LoVo (cell line): ENCODE measurements around the gene DHODH.
"Not testable (repeated sequence)": the region's sequence is repeated elsewhere in the genome, so short reads cannot be mapped to it uniquely, and the experiment has no call there.

Experiments
- DNase-seq: peaks from one replicate; pipeline ENCODE4 v3.0.0-alpha.2; 2016; ENCODE audit warnings: low spot score

Gene DHODH

DNA sequence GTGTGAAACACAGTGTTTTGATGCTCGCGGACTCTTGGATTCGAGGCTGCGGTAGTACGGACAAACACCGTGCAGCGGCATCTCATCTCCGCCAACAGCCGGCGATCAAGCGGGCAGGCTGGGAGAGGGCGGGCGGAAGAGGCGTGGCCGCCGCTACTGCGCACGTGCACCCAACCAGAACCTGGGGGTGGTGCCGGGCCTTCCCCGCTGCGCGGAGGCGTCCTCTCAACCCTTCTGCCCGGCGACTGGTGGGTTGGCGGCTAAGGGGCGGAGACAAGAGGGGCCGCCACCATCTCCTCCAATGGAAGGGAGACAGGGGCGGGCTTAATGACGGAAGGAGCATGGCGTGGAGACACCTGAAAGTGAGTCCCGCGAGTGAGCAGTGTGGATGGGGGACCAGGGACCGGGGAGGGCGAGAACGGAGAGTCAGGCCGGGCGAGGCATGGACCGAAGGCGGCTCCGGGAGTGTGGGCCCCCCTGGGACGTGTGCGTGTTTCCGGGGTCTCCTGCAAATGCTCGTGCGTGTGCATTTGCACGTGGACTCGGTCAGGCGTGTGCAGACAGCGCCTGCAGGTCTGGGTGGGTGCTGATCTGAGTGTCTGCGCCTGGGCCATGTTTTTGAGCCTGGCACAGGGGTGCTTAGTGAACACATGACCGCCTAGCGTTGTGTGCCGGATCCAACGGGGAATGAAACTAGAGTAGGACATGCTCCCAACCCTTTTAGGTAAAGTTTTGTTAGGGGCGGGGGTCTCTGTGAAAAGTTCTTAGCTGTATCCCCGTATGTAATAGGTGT lies at the start of gene DHODH:
Gene DHODH (plus strand): TSS at position 321 of the 793 bp plus-strand sequence. CDS start 21 bp downstream, at position 342.
- DNase-seq: peak; percentile 98

- DNase-seq: peak; percentile 81
Measured at GRCh38 chr16:71961066-71962039, 47.2 kb upstream of the DHODH start.

- no peak for DNase-seq
Measured at GRCh38 chr16:71963125-71963875, 45.2 kb upstream of the DHODH start.

- no peak for DNase-seq
Measured at GRCh38 chr16:71965223-71965622, 43.3 kb upstream of the DHODH start.

DNA sequence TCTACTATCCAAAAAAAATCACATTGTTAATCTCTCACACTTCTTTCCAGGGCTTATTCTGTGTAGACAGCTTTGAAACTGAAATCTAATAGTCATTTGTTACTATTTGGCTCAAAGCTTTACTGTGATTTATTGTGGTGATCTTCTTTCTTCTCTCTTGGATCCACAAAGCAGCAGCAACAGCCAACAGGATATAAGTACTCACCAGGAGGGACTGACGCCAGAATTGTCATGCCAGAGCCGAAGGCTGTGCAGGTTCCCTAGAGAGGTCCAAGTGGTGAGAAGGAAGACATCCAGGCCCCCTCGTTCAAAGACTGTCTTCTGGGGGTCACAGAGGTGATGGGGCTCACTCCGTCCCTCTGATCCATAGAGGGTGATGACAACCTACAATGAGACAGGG lies 41.6 kb upstream of the DHODH start:
- no peak for DNase-seq

GRCh38 chr16:71969353-71969752 lies 39.2 kb upstream of the DHODH start:
- no peak for DNase-seq

GRCh38 chr16:71971571-71971970 lies 37.0 kb upstream of the DHODH start:
- no peak for DNase-seq

GRCh38 chr16:71972356-71972755 lies 36.2 kb upstream of the DHODH start:
- no peak for DNase-seq

DNA sequence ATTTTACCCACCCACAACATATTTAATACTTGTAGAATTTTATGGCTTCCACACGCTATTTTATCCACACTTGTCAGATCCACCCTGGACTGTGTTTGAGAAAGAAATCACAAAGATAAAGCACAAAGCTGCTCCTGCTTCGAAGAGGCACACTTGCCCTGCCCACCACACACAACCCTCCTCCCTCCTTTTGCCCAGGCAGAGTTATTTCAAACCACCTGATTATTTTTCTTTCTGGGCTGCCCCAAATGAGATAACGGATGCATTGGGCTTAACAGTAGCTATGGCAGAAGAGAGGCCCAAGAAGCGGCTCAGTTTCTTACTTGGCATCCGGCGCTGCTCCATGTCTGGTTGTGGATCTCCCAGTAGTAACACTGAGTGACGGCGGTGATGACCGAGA lies 35.5 kb upstream of the DHODH start:
- no peak for DNase-seq

- no peak for DNase-seq
Measured at GRCh38 chr16:71974068-71974818, 34.3 kb upstream of the DHODH start.

GRCh38 chr16:71985262-71985974 lies 23.1 kb upstream of the DHODH start:
- DNase-seq: no peak

- no peak for DNase-seq
Measured at GRCh38 chr16:71986131-71986530, 22.4 kb upstream of the DHODH start.

DNA sequence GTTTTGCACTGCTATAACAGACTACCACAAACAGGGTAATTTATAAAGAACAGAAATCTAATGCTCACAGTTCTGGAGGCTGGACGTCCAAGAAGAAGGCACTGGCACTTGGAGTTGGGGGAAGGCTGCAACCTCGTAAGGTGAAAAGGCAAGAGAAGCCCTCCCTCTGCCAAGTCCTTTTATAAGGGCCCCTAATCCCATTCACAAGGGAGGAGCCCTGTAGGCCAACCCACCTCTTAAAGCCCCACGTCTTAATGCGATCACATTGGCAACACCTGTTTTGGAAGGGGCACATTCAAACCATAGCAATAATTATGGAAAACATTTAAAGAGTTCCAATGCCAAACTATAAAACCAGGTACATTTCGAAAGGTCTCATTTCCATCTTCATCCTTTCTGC lies 13.5 kb upstream of the DHODH start:
- no peak for DNase-seq

DNA sequence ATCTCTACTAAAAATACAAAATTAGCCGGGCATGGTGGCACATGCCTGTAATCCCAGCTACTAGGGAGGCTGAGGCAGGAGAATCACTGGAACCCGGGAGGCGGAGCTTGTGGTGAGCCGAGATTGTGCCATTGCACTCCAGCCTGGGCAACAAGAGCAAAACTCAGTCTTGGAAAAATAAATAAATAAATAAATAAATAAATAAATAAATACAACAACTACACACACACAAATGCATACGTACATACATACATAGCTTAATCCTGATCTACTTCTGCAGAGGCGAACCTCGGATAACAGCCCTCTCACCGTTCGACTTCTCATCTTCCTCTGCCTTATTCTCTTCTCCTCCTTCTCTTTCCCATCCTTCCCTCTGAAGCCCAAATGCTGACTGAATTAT lies 11.0 kb upstream of the DHODH start:
- DNase-seq: not testable (repeated sequence)

DNA sequence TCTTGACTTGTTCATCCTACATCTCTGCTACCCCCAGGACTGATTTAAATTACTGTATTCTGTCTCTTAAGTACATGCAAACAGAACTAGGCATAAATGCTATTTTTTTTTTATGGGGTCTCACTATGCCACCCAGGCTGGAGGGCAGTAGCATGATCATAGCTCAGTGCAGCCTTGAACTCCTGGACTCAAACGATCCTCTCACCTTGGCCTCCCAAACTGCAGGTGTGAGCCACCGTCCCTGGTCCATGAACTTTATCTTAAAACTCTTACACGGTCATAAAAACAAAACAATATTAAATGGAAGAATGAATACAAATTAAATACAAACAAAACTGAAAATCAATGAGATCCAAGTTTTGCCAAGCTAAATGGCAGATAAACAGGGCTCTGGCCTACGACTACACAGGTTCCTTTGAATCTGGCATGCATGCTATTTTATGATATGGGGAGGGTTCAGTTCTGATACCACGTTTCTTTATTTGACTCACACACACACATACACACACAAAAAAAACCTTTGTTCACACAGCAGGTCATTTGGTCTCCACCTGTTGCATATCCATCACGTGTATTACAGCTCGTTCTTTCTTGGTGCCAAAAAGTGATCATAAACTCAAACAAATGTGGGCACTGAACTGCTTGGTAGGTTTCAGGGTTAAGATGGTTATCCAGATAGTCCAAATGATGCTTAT lies 7.2 kb upstream of the DHODH start:
- DNase-seq: no peak

- DNase-seq: no peak
Measured at GRCh38 chr16:72002619-72003018, 5.9 kb upstream of the DHODH start.

GRCh38 chr16:72008065-72008423 lies 500 bp upstream of the DHODH start:
- DNase-seq: not testable (repeated sequence)

DNA sequence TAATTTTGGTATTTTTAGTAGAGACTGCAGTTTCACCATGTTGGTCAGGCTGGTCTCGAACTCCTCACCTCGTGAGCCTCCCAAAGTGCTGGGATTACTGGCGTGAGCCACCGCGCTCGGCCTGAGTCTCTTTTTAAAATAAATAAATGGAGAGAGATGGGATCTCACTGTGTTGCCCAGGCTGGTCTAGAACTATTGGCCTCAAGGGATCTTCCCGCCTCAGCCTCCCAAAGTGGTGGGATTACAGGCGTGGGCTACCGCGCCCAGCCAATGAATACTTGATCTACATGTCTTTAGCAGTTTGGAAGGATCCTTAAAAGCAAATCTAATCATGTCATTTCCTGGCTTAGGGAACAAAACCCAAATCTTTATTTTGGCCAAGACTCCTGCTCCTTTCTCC lies 1.2 kb downstream of the DHODH start:
- no peak for DNase-seq

- DNase-seq: no peak
Measured at GRCh38 chr16:72012607-72013006, 4.1 kb downstream of the DHODH start.

DNA sequence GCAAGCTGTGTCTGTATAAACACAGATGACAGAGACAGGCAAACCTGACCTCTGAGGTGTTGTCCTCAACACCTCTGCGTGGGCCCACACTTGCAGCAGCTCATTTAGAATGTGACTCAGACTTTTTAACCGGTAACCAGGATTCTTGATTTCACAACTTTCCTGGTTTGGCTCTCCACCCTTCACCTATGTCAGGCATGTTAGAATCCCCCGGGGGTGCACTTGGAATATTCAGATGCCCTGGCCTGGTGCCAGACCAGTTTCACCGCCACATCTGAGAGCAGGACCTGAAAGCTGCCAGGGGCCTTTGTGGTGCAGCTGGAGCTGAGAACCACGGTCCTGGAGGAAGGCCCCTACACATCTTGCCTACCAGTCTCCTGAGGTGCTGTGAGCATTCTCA lies 4.8 kb downstream of the DHODH start:
- no peak for DNase-seq
